ENCODE measurements around the gene THADA.

- TF ChIP-seq CTCF (IDR thresholded peaks at IDR 0.05; ENCODE audit: borderline replicate concordance, extremely low read depth, low read length, poor library complexity, severe bottlenecking), result no peak
- no peak for TF ChIP-seq EZH2 (IDR thresholded peaks at IDR 0.05; ENCODE audit: borderline replicate concordance, low read depth, low read length, severe bottlenecking)
These were observed 135.1 kb downstream of the THADA start for GRCh38 chr2:43460611-43461365.
